Activated T-helper 1 cell treated with anti-CD3 and anti-CD28 coated beads, Interleukin-2, amount 50 U/mL, for 16 hours (primary cell): ENCODE results near the gene MYLK.
"Not testable (repeated sequence)": the region's sequence is repeated elsewhere in the genome, so short reads cannot be mapped to it uniquely, and the experiment has no call there.

Experiments used
- DNase-seq, 2 donors: peaks; one replicate each; pipeline ENCODE4 v3.0.0-alpha.2; 2020; ENCODE audit warnings: low read depth in 1 of 2, low spot score in 1 of 2

MYLK gene

GRCh38 chr3:123705488-123706285, 178.4 kb downstream of the MYLK start:
- no peak for DNase-seq

DNA sequence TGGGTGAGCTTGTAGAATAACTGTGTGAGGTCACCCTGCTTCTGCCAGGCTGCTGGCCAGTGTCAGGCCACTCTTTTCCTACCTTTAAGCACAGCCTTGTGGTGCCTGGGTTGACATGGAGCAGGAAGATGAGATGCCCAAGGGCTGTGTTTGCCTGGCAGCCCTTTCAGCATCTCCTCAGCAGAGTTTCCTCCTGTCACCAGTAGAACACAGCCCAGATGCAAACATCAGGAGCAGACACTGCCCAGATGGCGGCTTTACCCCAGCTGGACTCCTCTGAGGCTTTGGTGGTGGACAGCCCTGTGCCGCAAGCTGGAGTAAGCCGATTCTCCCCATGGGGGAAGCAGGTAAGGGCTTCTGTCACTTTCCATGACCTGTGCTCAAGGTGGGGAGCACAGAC, 180.5 kb downstream of the MYLK start:
- DNase-seq: not testable (repeated sequence)

DNA sequence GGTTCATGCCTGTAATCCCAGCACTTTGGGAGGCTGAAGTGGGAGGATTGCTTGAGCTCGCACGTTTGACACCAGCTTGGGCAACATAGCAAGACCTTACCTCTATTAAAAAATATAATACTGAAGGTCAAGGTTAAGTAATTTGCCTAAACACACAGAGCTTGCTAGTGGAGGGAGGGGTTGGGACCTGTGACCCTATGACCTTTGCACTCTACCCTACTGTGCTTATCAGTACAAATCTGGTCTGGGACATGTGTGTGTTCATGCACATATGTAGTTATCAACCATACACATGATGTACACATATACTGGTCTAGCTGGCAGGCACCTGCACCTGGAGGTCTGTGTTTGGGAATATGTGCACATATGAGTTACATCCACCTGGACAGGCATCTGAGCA, 181.4 kb downstream of the MYLK start:
- DNase-seq: no peak

DNA sequence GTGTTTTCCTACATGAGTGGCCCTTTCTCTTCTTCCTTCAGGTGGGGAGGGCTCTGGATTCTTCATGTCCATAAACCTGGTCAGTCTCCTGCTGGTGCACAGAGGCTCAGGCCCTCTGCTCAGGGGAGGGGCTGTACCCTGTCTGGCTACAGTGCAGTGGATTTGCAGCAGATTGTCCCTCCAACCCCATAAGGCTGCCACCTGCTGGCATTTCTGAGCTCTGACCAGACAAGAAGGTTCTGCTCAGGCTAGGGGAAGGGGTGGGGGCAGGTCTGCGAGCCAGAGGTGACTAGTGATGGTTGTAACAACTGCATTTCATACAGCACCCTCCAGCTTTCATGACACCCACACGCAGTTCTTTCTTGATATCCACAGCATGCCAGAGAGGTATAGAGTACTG, 182.1 kb downstream of the MYLK start:
- not testable (repeated sequence) for DNase-seq

- no peak for DNase-seq
Measured at GRCh38 chr3:123700791-123701722, 183.1 kb downstream of the MYLK start.

GRCh38 chr3:123698813-123699212, 185.3 kb downstream of the MYLK start:
- DNase-seq: no peak

DNA sequence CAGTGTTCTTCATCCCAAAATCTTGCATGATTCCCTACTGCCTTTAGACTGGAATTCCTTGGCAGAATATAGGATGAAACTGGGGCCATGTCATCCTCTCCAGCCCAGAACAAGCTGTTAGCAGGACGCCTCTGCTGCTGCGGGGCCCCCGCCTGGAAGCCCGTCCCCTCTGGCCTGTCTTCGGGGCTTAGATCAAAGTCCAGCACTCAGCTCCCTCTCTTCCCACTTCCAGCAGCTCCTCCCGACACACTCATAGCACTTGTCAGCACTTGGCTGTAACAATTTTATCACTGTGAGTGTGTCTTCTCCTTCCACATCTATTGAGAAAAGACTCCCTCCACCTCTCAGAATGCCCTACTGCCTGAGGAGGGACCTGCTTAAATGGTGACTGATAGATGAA, 187.3 kb downstream of the MYLK start:
- no peak for DNase-seq

GRCh38 chr3:123695731-123696640, 188.1 kb downstream of the MYLK start:
- no peak for DNase-seq

GRCh38 chr3:123695152-123695551, 189.0 kb downstream of the MYLK start:
- DNase-seq: no peak

DNA sequence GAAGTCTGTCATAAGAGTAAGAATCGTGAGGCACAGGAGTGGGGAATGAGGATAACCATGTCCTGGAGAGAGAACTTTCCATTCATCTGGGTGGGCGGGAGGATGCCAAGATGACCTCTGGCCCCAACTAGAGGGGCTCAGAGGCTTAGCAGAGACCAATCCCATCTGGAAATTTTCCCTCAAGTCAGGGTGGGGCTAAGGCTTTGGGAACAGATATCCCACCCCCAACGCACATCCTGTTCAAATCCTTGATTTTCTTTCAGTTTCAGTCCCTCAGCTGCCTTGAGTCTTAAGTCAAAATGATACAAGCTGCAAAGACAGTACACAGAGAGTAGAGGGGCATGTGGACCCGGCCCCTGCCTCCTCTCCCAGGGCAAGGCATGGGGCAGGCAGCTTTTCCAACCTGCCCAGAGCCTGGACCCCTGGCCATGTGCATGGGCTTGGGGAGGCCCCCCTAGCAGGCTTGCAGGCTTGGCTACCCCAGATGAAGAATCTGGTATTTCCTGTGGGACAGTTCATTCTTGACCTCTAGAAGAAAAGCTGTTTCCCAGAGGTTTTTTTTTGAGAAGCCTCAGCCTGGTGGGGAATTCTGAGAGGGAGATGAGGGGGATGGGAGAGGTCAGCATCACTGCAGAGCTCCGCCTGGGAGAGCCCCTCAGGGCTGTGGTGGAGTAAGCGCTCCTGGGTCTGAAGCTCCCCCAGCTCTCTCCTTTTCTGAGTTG, 189.6 kb downstream of the MYLK start:
- no peak for DNase-seq

- DNase-seq: no peak
Measured at GRCh38 chr3:123693584-123694190, 190.4 kb downstream of the MYLK start.

DNA sequence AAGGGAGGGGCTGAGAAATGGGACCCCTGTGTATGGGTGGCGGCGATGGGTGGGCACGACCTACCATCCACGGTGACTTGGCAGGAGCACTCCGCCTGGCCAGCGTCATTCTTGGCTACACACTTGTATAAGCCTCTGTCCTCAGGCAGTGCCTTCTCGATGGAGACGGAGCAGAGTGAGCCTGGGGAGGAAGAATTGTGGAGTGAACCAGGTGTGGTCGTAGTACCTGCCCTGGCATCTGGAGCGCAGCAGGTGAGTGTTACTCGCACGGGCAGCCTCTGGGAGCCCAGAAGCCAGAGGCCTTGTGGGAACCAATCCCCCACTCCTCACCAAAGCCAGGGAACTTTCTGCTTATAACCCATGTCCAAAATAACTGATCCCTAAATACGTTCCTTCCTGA, 191.5 kb downstream of the MYLK start:
- no peak for DNase-seq

GRCh38 chr3:123692041-123692440, 192.1 kb downstream of the MYLK start:
- DNase-seq: no peak

- no peak for DNase-seq
Measured at GRCh38 chr3:123689831-123690230, 194.3 kb downstream of the MYLK start.

DNA sequence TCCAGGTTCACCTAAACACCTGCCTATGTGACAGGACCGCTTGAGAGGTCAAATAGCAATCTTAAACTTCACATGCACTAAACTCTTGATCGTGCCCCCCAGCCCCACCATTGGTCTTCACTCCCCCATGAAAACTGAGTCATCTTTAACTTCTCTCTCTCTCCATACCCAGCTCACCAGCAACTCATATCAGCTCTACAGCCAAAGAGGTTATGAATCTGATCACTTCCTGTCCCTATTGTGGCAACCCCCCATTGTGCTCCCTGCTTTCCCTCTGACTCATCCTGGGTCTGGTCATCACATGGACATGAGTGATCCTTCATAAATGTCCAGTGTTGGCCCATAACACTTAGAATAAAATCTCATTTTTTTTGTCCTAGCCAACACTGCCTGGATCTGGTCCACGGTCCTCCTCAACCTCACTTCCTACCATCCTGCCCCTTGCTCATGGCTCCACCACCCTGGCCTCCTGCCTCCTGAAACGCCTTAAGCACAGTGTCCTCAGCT, 195.8 kb downstream of the MYLK start:
- no peak for DNase-seq

DNA sequence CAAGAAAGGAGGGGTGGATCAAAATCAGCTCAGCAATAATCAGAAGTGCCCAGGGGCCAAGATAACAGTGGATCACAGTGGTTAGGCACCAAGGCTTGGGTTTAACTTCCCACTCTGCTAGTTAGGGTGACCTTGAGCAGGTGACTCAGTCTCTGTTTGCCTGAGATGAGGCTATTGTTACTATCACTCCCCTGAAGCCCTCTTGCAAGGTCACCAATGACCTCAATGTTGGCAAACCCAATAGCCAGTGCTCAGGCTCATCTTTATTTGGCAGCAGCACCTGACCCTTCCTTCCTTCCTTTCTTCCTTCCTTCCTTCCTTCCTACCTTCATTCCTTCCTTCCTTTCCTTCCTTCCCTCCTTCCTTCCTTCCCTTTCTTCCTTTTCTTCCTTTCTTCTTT, 196.8 kb downstream of the MYLK start:
- no peak for DNase-seq

- DNase-seq: no peak
Measured at GRCh38 chr3:123686251-123686650, 197.9 kb downstream of the MYLK start.

DNA sequence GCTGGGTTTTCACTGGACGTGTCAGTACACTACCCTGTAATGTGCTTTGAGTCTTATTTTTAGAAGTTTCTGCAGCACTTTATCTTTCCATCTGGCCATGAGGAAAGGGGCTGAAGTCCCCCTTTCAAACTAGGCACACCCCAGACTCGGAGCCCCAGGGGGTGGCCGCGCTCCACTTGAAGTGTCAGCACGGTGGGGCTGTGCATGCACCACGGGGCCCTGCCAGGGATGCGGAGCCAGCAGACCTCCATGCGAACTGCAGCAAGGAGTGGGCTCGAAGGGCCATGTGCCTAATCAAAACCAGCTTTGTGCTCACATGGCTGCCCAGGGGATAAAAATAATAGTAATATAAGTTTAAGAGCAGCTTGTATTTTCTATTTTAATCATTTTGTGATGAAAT, 198.4 kb downstream of the MYLK start:
- no peak for DNase-seq

- DNase-seq: no peak
Measured at GRCh38 chr3:123684636-123685035, 199.5 kb downstream of the MYLK start.

- DNase-seq: no peak
Measured at GRCh38 chr3:123684209-123684608, 199.9 kb downstream of the MYLK start.
